H1 (cell line): ENCODE data around the gene CHST10. TPM values are rescaled to one million over a fixed set of nuclear protein-coding genes. Genes with fewer than 3 reads are reported as not detected.

Source experiments
- BACH1 ChIP-seq: IDR thresholded peaks from 2 replicates; pipeline ENCODE4 v1.6.1; 2012; ENCODE audit warnings: low read length, improper control_type of control experiment
- CEBPB ChIP-seq: IDR thresholded peaks from 2 replicates; pipeline ENCODE4 v1.6.1; 2012; ENCODE audit warnings: low read depth, low read length
- CHD1 ChIP-seq: IDR thresholded peaks from 2 replicates; pipeline ENCODE4 v1.6.1; 2012; ENCODE audit warnings: low read depth, low read length, improper control_type of control experiment
- RFX5 ChIP-seq: IDR thresholded peaks from 2 replicates; pipeline ENCODE4 v1.6.1; 2011; ENCODE audit warnings: low read depth, low read length, improper control_type of control experiment, borderline replicate concordance
- RXRA ChIP-seq: IDR thresholded peaks from 2 replicates; pipeline ENCODE4 v1.6.1; 2011; ENCODE audit warnings: low read depth, mild to moderate bottlenecking, low read length, moderate library complexity; ENCODE audit not compliant: insufficient read depth
- TEAD4 ChIP-seq: IDR thresholded peaks from 2 replicates; pipeline ENCODE4 v1.6.1; 2012; ENCODE audit warnings: low read depth, low read length, inconsistent platforms, mixed read lengths
- polyA plus RNA-seq, 7 experiments: library from polyadenylated mRNA; depleted of rRNA in 3 of 7; stranded (reverse) in 5 of 7; unstranded in 2 of 7; fragments of >200 nt in 5 of 7; fragments of 200-250 nt in 2 of 7; gene quantifications; 1 replicate in 5 of 7; 2 replicates in 1 of 7; 4 replicates in 1 of 7; pipeline versions ENCODE4 v1.2.1 to v1.2.3, GENCODE V29; 2011 to 2013; ENCODE audit warnings: missing spikeins in 2 of 7, mixed read lengths in 2 of 7
- total RNA-seq: library from RNA; stranded (reverse); fragmentation: NEBNext Ultra II Directional; extraction: Animal tissue kit (Norgen Biotek cat#: 25700); gene quantifications from 2 replicates; pipeline ENCODE4 v1.2.1, GENCODE V29; 2021
- TF ChIP-seq, protein P1 (sequence below): IDR thresholded peaks from 2 replicates; pipeline ENCODE4 v1.6.1; 2012; ENCODE audit warnings: low read length, inconsistent platforms

CHST10 gene
- total and polyA plus RNA-seq, 2 of the 8 experiments (the other 6 are each of a cell fraction or from before 2014, with no cell fraction given): 27.3 to 29.1 TPM

DNA sequence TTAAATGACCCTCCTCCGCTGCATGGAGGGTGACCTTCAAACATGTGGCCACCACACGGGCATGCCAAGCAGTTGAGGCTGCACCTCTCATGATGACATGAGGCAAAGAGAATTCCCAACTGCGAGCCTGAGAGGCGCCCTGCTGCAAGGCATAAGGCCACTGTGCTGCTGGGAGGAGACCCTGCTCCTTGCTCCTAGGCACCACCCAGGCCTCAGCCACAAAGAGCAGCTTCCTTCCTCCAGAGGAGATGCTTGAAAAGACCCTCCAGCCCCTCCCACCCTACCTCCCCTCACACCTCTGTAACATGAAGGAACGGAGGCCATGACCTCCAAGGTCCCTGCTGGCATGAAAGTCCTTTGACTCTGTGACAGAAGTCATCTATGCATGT, 11.4 kb downstream of the CHST10 start (continued):
- TF ChIP-seq RXRA (no peak), TEAD4 (no peak), CHD1 (no peak), CEBPB (no peak), RFX5 (no peak), BACH1 (no peak)
- TF ChIP-seq, protein P1, sequence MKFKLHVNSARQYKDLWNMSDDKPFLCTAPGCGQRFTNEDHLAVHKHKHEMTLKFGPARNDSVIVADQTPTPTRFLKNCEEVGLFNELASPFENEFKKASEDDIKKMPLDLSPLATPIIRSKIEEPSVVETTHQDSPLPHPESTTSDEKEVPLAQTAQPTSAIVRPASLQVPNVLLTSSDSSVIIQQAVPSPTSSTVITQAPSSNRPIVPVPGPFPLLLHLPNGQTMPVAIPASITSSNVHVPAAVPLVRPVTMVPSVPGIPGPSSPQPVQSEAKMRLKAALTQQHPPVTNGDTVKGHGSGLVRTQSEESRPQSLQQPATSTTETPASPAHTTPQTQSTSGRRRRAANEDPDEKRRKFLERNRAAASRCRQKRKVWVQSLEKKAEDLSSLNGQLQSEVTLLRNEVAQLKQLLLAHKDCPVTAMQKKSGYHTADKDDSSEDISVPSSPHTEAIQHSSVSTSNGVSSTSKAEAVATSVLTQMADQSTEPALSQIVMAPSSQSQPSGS: no peak
